ENCODE measurements around the gene GRHPR. TPM values are rescaled to one million over a fixed set of nuclear protein-coding genes. Genes with fewer than 3 reads are reported as not detected.

GRHPR gene
- total and polyA plus RNA-seq, 4 donors, result 125 to 524 (median 294) TPM

GRCh38 chr9:37449862-37450632 lies 27.6 kb downstream of the GRHPR start:
- Histone ChIP-seq H3K9me3 (ENCODE audit: control insufficient read depth in 4 of 4, low read length in 3 of 4) (no peaks in the 10 kb centered on the region), H3K27me3 (ENCODE audit: control insufficient read depth in 4 of 4, insufficient read depth in 4 of 4, low read length in 3 of 4) (no peaks in the 10 kb centered on the region), H3K36me3 (ENCODE audit: control insufficient read depth in 4 of 4, insufficient read depth in 3 of 4, low read depth in 1 of 4, low read length in 3 of 4) (peaks cover 0 to 2% (median 0%) of the 10 kb centered on the region in 4 donors), H3K9ac (ENCODE audit: low read depth in 1 of 2, low read length in 2 of 2) (no peak overlapping the region), H3K27ac (ENCODE audit: low read depth in 1 of 2, low read length in 2 of 2) (no peak overlapping the region), H3K4me3 (ENCODE audit: low read depth in 1 of 3, low read length in 3 of 3) (no peak overlapping the region), H3K4me1 (ENCODE audit: control insufficient read depth in 4 of 4, insufficient read depth in 4 of 4, low read length in 3 of 4) (peaks cover 9 to 44% (median 31%) of the 10 kb centered on the region in 4 donors)
- WGBS, result 90% methylated on average over 12 of the region's 12 CpGs
- DNase-seq (ENCODE audit: low spot score), result no peak
- TF ChIP-seq MAX (IDR thresholded peaks at IDR 0.05), result no peak
- TF ChIP-seq RXRA (IDR thresholded peaks at IDR 0.05), result no peak
- TF ChIP-seq, protein P1, sequence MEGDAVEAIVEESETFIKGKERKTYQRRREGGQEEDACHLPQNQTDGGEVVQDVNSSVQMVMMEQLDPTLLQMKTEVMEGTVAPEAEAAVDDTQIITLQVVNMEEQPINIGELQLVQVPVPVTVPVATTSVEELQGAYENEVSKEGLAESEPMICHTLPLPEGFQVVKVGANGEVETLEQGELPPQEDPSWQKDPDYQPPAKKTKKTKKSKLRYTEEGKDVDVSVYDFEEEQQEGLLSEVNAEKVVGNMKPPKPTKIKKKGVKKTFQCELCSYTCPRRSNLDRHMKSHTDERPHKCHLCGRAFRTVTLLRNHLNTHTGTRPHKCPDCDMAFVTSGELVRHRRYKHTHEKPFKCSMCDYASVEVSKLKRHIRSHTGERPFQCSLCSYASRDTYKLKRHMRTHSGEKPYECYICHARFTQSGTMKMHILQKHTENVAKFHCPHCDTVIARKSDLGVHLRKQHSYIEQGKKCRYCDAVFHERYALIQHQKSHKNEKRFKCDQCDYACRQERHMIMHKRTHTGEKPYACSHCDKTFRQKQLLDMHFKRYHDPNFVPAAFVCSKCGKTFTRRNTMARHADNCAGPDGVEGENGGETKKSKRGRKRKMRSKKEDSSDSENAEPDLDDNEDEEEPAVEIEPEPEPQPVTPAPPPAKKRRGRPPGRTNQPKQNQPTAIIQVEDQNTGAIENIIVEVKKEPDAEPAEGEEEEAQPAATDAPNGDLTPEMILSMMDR (IDR thresholded peaks at IDR 0.05; ENCODE audit: low read depth, low read length, missing input control), result no peak
- TF ChIP-seq SP1 (IDR thresholded peaks at IDR 0.05), result no peak
- no peak for TF ChIP-seq JUND (IDR thresholded peaks at IDR 0.05)
- no peak for TF ChIP-seq ZBTB33 (IDR thresholded peaks at IDR 0.05)
- TF ChIP-seq TAF1 (conservative IDR thresholded peaks at IDR 0.05), result no peak
- TF ChIP-seq EGR1 (IDR thresholded peaks at IDR 0.05; ENCODE audit: low read depth in 2 of 2), result no peak
- TF ChIP-seq GABPA (IDR thresholded peaks at IDR 0.05 in 1 of 2, conservative IDR thresholded peaks at IDR 0.05 in 1 of 2), result no peak
- TF ChIP-seq, protein P2, sequence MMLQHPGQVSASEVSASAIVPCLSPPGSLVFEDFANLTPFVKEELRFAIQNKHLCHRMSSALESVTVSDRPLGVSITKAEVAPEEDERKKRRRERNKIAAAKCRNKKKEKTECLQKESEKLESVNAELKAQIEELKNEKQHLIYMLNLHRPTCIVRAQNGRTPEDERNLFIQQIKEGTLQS (IDR thresholded peaks at IDR 0.05), result no peak

- Histone ChIP-seq H3K36me3 (ENCODE audit: control insufficient read depth in 4 of 4, insufficient read depth in 3 of 4, low read depth in 1 of 4, low read length in 3 of 4) (peaks cover 0 to 2% (median 0%) of the 10 kb centered on the region in 4 donors), H3K4me3 (ENCODE audit: low read depth in 1 of 3, low read length in 3 of 3) (no peak overlapping the region), H3K9me3 (ENCODE audit: control insufficient read depth in 4 of 4, low read length in 3 of 4) (no peaks in the 10 kb centered on the region), H3K9ac (ENCODE audit: low read depth in 1 of 2, low read length in 2 of 2) (no peak overlapping the region), H3K4me1 (ENCODE audit: control insufficient read depth in 4 of 4, insufficient read depth in 4 of 4, low read length in 3 of 4) (peaks cover 8 to 35% (median 30%) of the 10 kb centered on the region in 4 donors), H3K27ac (ENCODE audit: low read depth in 1 of 2, low read length in 2 of 2) (no peak overlapping the region), H3K27me3 (ENCODE audit: control insufficient read depth in 4 of 4, insufficient read depth in 4 of 4, low read length in 3 of 4) (no peaks in the 10 kb centered on the region)
- no peak for TF ChIP-seq YY1 (IDR thresholded peaks at IDR 0.05)
- no peak for TF ChIP-seq TAF1 (conservative IDR thresholded peaks at IDR 0.05)
- no peak for TF ChIP-seq RAD21 (IDR thresholded peaks at IDR 0.05)
- TF ChIP-seq RXRA (IDR thresholded peaks at IDR 0.05), result no peak
- TF ChIP-seq, protein P1 (IDR thresholded peaks at IDR 0.05; ENCODE audit: low read depth, low read length, missing input control), result no peak
- no peak for TF ChIP-seq HNF4A (conservative IDR thresholded peaks at IDR 0.05)
- TF ChIP-seq FOXA1 (IDR thresholded peaks at IDR 0.05), result no peak
- TF ChIP-seq REST (IDR thresholded peaks at IDR 0.05), result no peak
- DNase-seq (ENCODE audit: low spot score), result no peak
- WGBS, result 76% methylated on average over 3 of the region's 3 CpGs
These were observed 29.1 kb downstream of the GRHPR start for GRCh38 chr9:37451628-37452027.

Data from liver (tissue), 9 donors.